IPS-20b (cell line): ENCODE results near the gene SLC27A6.

Source experiments
- H3K27ac ChIP-seq: one replicate; pipeline ENCODE4 v1.5.1; 2013; ENCODE audit warnings: low read length
- H3K27me3 ChIP-seq: 2 replicates; pipeline ENCODE4 v1.6.1; 2013; ENCODE audit warnings: mild to moderate bottlenecking, low read length, inconsistent platforms; ENCODE audit not compliant: insufficient read depth
- H3K36me3 ChIP-seq: 2 replicates; pipeline ENCODE4 v1.6.1; 2013; ENCODE audit warnings: low read depth, mild to moderate bottlenecking, inconsistent platforms, low read length, moderate library complexity; ENCODE audit not compliant: insufficient read depth
- H3K4me1 ChIP-seq: 2 replicates; pipeline ENCODE4 v1.6.1; 2013; ENCODE audit warnings: mild to moderate bottlenecking, control low read depth, inconsistent platforms, low read length, moderate library complexity; ENCODE audit not compliant: insufficient read depth
- H3K4me3 ChIP-seq: 2 replicates; pipeline ENCODE4 v1.5.1; 2013; ENCODE audit warnings: mild to moderate bottlenecking, low read length, inconsistent platforms
- H3K9ac ChIP-seq: 2 replicates; pipeline ENCODE4 v1.6.1; 2013; ENCODE audit warnings: low read depth, mild to moderate bottlenecking, inconsistent platforms, low read length, moderate library complexity
- H3K9me3 ChIP-seq: 2 replicates; pipeline ENCODE4 v1.6.1; 2013; ENCODE audit warnings: mild to moderate bottlenecking, low read depth, low read length, inconsistent platforms; ENCODE audit not compliant: insufficient read depth

Gene SLC27A6

DNA sequence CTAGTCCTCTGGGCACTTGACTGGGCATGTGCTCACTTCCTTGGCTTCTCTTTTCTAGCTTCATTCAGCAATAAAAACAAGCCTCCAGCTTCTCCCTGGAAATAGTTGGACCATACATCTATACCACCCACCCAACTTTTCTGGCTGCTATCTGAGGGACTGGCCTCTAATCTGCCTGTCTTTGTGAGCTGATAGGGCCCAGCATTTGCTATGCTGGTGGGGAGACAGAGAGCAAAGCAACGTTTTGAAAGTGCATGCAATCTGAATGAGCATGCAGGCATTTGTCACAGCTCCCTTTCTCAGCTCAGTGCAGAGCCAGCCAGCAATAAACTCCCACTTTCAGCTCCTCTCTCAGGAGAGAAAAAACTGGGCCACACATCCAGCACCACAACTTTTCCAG is 78.6 kb downstream of the SLC27A6 start:
- Histone ChIP-seq H3K4me3 (no peak overlapping the region), H3K9ac (no peak overlapping the region), H3K9me3 (no peaks in the 10 kb centered on the region), H3K36me3 (no peaks in the 10 kb centered on the region), H3K27ac (no peak overlapping the region), H3K27me3 (no peaks in the 10 kb centered on the region), H3K4me1 (no peaks in the 10 kb centered on the region)

DNA sequence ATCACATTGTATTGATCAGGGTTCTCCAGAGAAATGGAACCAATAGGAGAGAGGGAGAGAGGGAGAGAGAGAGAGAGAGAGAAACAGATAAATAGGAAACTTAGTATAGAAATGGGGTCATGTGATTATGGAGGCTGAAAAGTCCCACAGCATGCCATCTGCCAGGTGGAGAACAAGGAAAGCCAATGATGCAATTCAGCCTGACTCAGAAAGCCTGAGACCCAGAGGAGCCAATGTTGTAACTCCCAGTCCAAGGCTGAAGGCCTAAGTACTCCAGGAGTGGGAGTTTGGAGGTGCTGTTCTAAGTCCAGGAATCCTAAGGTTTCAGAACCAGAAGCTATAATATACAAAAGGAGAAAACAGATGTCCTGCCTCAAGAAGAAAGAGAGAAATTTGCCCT is 80.9 kb downstream of the SLC27A6 start:
- Histone ChIP-seq H3K27ac (no peak overlapping the region), H3K9ac (no peak overlapping the region), H3K9me3 (no peaks in the 10 kb centered on the region), H3K4me3 (no peak overlapping the region), H3K4me1 (no peaks in the 10 kb centered on the region), H3K36me3 (no peaks in the 10 kb centered on the region), H3K27me3 (no peaks in the 10 kb centered on the region)

DNA sequence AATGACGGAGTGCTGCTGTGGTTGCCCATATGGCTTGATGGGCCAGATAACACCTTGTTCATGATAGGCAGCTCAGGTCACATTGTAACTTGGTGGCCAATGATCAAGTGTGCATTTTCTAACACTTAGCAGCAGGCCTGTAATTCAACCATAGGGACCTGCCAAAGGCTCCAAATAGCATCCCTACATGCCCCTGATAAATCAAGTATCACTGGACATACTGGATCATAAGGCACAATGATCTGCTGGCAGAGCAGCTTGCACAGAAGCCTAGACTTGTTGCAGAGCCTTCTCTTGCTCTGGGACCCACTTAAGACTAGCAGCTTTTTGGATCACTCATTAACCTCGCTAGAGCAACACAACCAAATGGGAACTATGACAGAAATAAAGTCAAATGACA is 83.2 kb downstream of the SLC27A6 start:
- H3K4me3 ChIP-seq: no peak overlapping the region
- H3K4me1 ChIP-seq: no peaks in the 10 kb centered on the region
- no peaks in the 10 kb centered on the region for H3K9me3 ChIP-seq
- H3K27ac ChIP-seq: no peak overlapping the region
- H3K36me3 ChIP-seq: no peaks in the 10 kb centered on the region
- no peaks in the 10 kb centered on the region for H3K27me3 ChIP-seq
- H3K9ac ChIP-seq: no peak overlapping the region

DNA sequence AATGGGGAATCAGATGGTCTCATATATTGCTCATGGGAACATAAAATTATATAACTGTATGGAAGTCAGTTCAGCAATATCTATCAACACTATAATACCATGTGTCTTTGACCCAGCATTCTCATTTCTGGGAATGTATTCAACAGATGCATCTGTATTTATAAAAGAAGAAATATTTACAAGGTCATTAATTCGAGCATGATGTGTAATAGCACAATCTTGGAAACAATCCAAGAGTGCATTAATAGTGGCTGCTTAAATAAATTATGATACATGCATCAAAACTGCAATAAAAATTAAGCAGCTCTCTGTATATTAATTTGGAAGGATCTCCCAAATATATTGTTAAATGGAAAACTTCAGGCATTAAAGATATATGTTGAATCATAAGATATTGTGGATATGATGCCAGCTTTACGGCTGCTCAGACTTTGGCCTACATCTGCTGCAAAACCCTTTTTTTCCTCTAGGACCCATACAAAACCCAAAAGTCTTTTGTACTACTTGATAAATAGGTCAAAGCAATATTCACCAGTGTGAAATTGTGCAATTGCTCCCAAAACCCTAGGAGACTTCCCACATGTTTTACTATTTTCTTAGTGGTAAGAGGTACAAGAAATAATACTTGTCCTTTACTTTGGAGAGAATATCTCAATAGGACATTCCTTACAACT is 84.0 kb downstream of the SLC27A6 start:
- Histone ChIP-seq H3K4me3 (no peak overlapping the region), H3K27ac (no peak overlapping the region), H3K27me3 (no peaks in the 10 kb centered on the region), H3K9me3 (no peaks in the 10 kb centered on the region), H3K4me1 (no peaks in the 10 kb centered on the region), H3K36me3 (no peaks in the 10 kb centered on the region), H3K9ac (no peak overlapping the region)

DNA sequence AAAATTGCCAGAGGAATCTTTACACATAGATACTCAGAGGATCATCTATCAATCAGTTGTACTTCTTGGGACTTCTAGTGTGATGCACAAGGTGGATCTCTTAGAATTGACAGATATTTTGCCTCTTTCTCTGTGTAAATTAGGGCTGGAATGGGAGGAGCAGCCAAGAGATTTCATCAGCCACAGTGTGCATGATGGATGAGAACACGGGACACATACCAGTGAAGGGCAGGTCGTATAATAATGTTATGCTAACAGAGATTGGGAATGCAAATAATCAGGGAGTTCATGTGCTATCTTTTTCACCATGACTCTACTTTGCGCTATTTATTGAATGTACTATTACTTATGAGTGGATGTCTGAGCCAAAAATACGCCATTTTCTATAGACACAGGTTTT is 86.0 kb downstream of the SLC27A6 start:
- Histone ChIP-seq H3K36me3 (no peaks in the 10 kb centered on the region), H3K27ac (no peak overlapping the region), H3K27me3 (no peaks in the 10 kb centered on the region), H3K4me3 (no peak overlapping the region), H3K9ac (no peak overlapping the region), H3K9me3 (no peaks in the 10 kb centered on the region), H3K4me1 (no peaks in the 10 kb centered on the region)

DNA sequence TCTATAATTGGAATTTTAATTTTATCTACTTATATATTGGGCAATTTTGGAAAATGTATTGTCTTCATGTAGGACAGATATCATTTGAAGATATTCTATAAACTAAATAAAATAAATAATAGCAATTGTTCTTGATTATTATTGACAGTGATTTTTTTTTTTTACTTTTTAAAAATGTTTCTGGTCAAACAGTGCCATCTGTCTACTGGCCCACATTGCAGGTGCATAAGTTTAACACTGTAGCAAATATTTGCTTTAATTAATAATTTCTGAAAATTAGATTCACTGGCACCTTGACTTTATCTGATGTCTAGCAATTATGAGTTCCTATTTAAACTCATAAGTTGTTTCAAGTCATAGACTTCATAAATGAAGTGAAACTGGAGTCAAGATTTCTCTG is 88.2 kb downstream of the SLC27A6 start:
- no peak overlapping the region for H3K4me3 ChIP-seq
- no peaks in the 10 kb centered on the region for H3K27me3 ChIP-seq
- H3K36me3 ChIP-seq: no peaks in the 10 kb centered on the region
- no peaks in the 10 kb centered on the region for H3K9me3 ChIP-seq
- H3K4me1 ChIP-seq: no peaks in the 10 kb centered on the region
- H3K9ac ChIP-seq: no peak overlapping the region
- no peak overlapping the region for H3K27ac ChIP-seq

DNA sequence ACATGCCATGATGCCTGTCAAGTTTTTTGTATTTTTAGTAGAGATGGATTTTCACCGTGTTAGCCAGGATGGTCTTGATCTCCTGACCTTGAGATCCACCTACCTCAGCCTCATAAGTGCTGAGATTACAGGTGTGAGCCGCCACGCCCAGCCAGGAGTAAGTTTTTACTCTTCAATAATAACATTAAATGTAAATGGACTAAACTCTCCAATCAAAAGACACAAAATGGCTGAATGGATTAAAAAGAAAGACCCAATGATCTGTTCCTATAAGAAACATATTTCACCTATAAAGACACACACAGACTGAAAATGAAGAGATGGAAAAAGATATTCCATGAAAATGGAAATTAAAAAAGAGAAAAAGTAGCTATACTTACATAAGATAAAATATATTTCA is 92.0 kb downstream of the SLC27A6 start:
- Histone ChIP-seq H3K27ac (no peak overlapping the region), H3K27me3 (no peaks in the 10 kb centered on the region), H3K4me1 (no peaks in the 10 kb centered on the region), H3K36me3 (no peaks in the 10 kb centered on the region), H3K9ac (no peak overlapping the region), H3K4me3 (no peak overlapping the region), H3K9me3 (no peaks in the 10 kb centered on the region)

DNA sequence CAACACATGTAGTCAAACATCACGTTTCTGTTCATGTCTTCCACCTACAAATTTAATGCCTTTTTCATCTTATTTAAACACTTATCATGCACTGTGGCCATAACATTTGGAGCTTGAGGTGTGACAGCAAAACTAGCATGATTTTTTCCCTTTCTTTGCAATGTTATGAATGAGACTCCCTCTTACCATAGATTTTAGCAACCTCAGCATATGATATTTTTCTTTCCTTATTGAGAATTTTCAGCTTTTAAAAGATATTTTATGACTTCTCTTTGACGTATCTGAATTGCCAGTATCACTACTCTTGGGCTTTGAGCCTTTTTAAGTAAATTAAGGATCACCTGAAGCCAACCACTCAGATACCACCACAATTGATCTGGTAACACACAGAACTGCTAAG is 96.6 kb downstream of the SLC27A6 start:
- no peaks in the 10 kb centered on the region for H3K9me3 ChIP-seq
- H3K27ac ChIP-seq: no peak overlapping the region
- H3K9ac ChIP-seq: no peak overlapping the region
- no peaks in the 10 kb centered on the region for H3K4me1 ChIP-seq
- H3K4me3 ChIP-seq: no peak overlapping the region
- no peaks in the 10 kb centered on the region for H3K27me3 ChIP-seq
- H3K36me3 ChIP-seq: no peaks in the 10 kb centered on the region

DNA sequence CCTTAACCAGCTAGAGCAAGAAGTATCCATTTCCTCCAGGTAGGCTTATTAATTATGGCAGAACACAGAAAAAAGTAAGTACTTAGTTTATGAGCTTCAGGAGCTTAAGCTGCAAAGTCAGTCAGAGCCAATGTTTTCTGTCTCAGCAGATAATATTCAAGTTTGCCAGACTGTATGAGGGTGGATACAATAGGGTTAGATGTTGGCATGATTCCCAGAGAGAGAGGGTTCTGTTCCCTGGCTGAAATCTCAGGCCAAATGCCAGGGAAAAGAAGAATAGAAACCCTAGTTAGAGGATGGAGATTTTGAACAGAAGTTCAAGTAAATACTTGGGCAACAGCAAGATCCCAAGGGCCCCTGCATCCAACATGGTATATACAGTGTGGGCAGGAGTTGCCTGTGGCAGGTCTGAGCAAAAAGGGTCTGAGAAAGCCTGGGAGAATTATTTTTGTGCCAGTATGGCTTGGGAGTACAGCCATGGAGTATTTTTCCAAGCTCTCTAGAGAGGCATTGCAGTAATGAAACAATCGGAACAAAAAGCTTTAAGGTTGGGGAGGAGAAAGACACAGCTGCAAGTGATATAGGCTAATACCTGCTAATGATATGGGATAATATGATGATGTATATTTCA is 98.3 kb downstream of the SLC27A6 start:
- no peak overlapping the region for H3K9ac ChIP-seq
- H3K9me3 ChIP-seq: no peaks in the 10 kb centered on the region
- no peaks in the 10 kb centered on the region for H3K36me3 ChIP-seq
- H3K27me3 ChIP-seq: no peaks in the 10 kb centered on the region
- H3K4me1 ChIP-seq: no peaks in the 10 kb centered on the region
- H3K4me3 ChIP-seq: no peak overlapping the region
- no peak overlapping the region for H3K27ac ChIP-seq

DNA sequence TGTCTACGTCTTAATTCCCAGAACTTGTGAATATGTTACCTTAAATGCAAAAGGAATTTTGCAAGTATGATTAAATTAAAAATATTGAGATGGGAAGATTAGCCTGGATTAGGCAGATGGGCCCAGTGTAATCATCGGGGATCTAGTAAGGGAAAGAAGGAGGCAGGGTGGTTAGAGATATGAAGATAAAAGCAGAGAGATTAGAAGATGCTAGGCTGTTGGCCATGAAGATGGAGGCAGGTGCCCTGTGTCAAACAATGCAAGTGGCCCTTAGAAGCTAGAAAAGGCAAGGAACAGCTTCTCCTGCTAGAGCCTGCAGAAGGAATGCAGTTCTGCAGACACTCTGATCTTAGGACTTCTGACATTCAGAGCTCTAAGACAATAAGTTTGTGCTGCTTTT is 100.4 kb downstream of the SLC27A6 start:
- H3K36me3 ChIP-seq: no peaks in the 10 kb centered on the region
- H3K9me3 ChIP-seq: no peaks in the 10 kb centered on the region
- no peak overlapping the region for H3K9ac ChIP-seq
- no peaks in the 10 kb centered on the region for H3K27me3 ChIP-seq
- H3K4me1 ChIP-seq: no peaks in the 10 kb centered on the region
- no peak overlapping the region for H3K27ac ChIP-seq
- H3K4me3 ChIP-seq: no peak overlapping the region

DNA sequence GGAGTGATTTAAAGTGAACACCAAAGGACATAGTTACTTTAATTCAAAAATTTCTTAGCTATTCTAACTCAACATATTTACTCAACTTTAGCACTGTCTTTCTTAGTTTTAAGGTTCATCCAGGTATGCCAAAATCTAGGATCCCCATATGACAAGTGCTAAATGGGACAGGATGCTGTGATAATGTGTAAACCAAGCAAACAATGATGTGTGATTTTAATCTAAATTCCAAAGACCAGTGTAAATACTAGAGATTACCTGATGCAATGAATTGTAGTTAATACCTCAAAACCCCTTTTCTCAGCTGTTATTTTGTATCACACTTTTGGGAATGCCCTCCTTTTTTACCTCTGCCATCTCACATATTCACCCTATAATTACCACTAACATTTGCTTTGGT is 102.5 kb downstream of the SLC27A6 start:
- H3K27me3 ChIP-seq: no peaks in the 10 kb centered on the region
- no peaks in the 10 kb centered on the region for H3K9me3 ChIP-seq
- H3K4me3 ChIP-seq: no peak overlapping the region
- no peak overlapping the region for H3K9ac ChIP-seq
- H3K4me1 ChIP-seq: no peaks in the 10 kb centered on the region
- no peaks in the 10 kb centered on the region for H3K36me3 ChIP-seq
- no peak overlapping the region for H3K27ac ChIP-seq

DNA sequence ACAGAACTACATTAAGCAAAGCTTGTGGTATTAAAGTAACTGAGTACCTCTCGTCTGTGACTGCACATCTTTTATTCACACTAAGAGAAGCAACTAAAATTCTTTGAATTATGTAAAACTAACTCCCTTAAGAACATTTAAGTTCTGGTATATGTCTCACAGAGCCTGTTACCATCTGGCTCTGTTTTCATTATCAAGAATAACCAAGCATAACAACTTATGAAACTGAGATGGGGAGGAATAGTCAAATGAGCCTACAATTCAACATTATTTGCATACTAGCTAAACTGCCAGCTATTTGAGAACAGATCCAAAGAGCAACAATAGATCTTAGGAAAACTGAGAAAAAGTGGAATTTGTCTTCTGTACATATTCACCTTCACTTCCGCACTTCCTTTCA is 104.0 kb downstream of the SLC27A6 start:
- Histone ChIP-seq H3K4me3 (no peak overlapping the region), H3K36me3 (no peaks in the 10 kb centered on the region), H3K4me1 (no peaks in the 10 kb centered on the region), H3K9me3 (no peaks in the 10 kb centered on the region), H3K9ac (no peak overlapping the region), H3K27ac (no peak overlapping the region), H3K27me3 (no peaks in the 10 kb centered on the region)
